OCI-M2 (cell line): ENCODE data around the gene TRIM31.
"Not testable (repeated sequence)": the region's sequence is repeated elsewhere in the genome, so short reads cannot be mapped to it uniquely, and the experiment has no call there.

Source experiments
- DNase-seq: peaks from one replicate; lab custom pipeline; 2025; ENCODE audit not compliant: unreplicated experiment; lab: John Stamatoyannopoulos, UW

The TRIM31 gene

GRCh38 chr6:30118691-30119090, 5.8 kb upstream of the TRIM31 start:
- DNase-seq, result not testable (repeated sequence)

- no peak for DNase-seq
Measured at GRCh38 chr6:30116724-30117123, 3.8 kb upstream of the TRIM31 start.

- DNase-seq, result no peak
Measured at GRCh38 chr6:30113841-30114240, 951 bp upstream of the TRIM31 start.

GRCh38 chr6:30112402-30112994, 392 bp downstream of the TRIM31 start:
- no peak for DNase-seq

- no peak for DNase-seq
Measured at GRCh38 chr6:30111266-30111856, 1.5 kb downstream of the TRIM31 start.

- no peak for DNase-seq
Measured at GRCh38 chr6:30104661-30105060, 8.2 kb downstream of the TRIM31 start.

- DNase-seq, result no peak
Measured at GRCh38 chr6:30103872-30104179, 9.1 kb downstream of the TRIM31 start.

- peak; percentile 83 for DNase-seq
Measured at GRCh38 chr6:30102970-30103871, 9.7 kb downstream of the TRIM31 start.

- no peak for DNase-seq
Measured at GRCh38 chr6:30102414-30102969, 10.4 kb downstream of the TRIM31 start.

- DNase-seq, result peak; percentile 63
Measured at GRCh38 chr6:30101444-30102413, 11.2 kb downstream of the TRIM31 start.

- DNase-seq, result no peak
Measured at GRCh38 chr6:30100585-30101443, 12.1 kb downstream of the TRIM31 start.

- DNase-seq, result no peak
Measured at GRCh38 chr6:30100154-30100553, 12.7 kb downstream of the TRIM31 start.

GRCh38 chr6:30097902-30098768, 14.8 kb downstream of the TRIM31 start:
- no peak for DNase-seq

- no peak for DNase-seq
Measured at GRCh38 chr6:30096829-30097228, 16.1 kb downstream of the TRIM31 start.

GRCh38 chr6:30093951-30094661, 18.8 kb downstream of the TRIM31 start:
- DNase-seq, result no peak

GRCh38 chr6:30092852-30093543, 19.9 kb downstream of the TRIM31 start:
- no peak for DNase-seq

- DNase-seq, result no peak
Measured at GRCh38 chr6:30091577-30092381, 21.1 kb downstream of the TRIM31 start.
